Loucy (cell line): ENCODE data around the gene SLC6A2.

ENCODE experiments used
- CTCF ChIP-seq: fragments of 200-600 bp; sonication (generic); conservative IDR thresholded peaks from 2 replicates; pipeline ENCODE4 v1.5.1; 2014; ENCODE audit warnings: mild to moderate bottlenecking, antibody characterized with exemption, low read length
- EZH2phosphoT487 ChIP-seq: fragments of 200-600 bp; IDR thresholded peaks from 2 replicates; pipeline ENCODE4 v1.6.1; 2018; ENCODE audit warnings: antibody characterized with exemption, mild to moderate bottlenecking, moderate library complexity, borderline replicate concordance

- peak; percentile 52 for TF ChIP-seq CTCF
- TF ChIP-seq EZH2phosphoT487 = no peak
Measured at GRCh38 chr16:55622930-55623561, 32.7 kb upstream of the SLC6A2 start.
